Astrocyte of the spinal cord (primary cell): ENCODE data around the gene PBX1.

Source experiments
- DNase-seq: peaks from one replicate; pipeline ENCODE4 v3.0.0; 2011; ENCODE audit warnings: low read depth, low spot score
- H3K4me3 ChIP-seq: 2 replicates; pipeline ENCODE4 v1.5.1; 2011; ENCODE audit warnings: low read depth, mild to moderate bottlenecking, low read length, moderate library complexity
- CTCF ChIP-seq: IDR thresholded peaks from 2 replicates; pipeline ENCODE4 v1.5.1; 2012; ENCODE audit warnings: low read depth, mild to moderate bottlenecking, low read length, inconsistent platforms
- in situ Hi-C: cut with HindIII; loops from 2 replicates; pipeline ENCODE4 v1.10.0; 2017; ENCODE audit warnings: low sequenced_read_pairs

The PBX1 gene

DNA sequence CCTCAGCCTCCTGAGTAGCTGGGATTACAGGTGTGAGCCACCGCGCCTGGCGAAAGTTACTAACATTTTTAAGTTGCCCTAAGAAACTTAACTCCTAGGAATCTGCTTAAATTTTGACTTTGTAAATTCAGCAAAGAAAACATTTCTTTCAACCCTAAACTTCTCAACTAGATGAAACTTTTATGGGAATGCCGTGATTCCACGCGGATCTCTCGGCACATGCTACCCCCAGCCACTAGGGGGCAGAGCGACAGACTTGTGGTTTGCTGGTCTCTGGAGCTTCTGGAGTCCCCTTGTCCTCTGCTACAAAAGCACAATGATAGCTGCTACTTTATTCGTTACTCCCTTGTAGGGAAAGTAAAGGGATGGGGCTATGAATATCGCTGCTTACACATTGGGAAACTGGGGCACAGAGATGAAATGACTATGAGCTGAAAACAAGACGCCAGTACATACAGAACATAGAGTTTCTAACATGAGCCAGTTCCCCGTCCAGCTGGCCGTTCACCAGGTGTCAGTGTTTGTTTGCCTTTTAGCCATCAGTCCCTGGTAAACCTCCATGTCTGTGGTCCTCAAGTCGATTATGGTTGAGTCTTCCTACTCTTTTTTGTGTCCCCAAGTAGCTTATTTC is 114.7 kb downstream of the PBX1 start:
- no peak for DNase-seq
- no peak overlapping the region for H3K4me3 ChIP-seq
- in situ Hi-C loops: no loop called here
- peak; percentile 64 for TF ChIP-seq CTCF

DNA sequence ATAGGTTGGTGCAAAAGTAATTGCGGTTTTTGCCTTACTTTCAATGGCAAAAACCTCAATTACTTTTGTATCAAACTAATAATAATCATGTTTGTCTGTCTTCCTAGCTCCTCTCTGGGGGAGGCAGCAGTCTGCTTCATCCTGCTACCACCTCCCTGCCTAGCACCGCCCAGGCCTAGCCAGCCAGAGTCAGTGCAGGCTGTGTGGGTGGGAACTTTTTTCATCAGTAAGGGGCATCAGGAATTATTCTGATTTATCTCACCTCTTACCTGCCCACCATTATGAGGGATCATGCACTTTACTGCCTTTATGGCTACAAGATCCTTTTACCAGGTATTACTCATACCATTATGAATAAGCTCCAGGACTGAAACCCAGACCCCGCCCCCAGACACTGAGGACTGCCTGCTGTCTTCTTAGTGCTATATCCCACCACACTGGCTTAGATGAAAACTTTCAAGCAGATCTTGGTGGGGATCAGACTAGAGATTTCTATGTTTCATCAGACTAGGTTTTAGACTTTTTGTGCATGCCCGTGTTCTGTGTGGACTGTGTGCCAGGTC is 116.4 kb downstream of the PBX1 start:
- TF ChIP-seq CTCF: no peak
- in situ Hi-C loops: no loop called here
- DNase-seq: no peak
- H3K4me3 ChIP-seq: no peak overlapping the region

DNA sequence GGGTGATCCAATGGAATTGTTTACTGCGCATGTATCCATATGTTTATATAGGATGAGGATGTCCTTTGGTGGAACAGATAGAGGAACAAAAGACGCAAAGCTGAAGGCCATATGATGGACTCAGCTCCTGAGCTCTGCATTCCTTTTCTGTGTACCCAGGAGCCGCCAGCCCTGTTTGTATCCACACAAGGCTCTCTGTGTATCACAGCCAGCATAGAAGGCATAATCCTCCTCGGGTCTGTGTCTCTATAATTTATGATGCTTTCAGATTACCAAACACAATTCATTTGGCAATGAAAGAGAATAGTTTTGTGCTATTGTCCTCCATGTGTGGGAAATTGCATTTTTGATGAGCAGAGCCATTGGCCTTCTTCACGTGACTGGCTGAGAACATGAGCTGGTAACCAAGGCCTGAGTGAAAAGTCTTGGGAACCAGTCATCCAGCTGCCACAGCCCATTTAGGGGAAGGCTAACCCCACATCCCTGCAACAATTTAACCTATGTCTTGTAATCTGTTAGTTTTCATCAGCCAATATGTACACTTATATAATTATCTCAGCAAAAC is 119.2 kb downstream of the PBX1 start:
- no peak overlapping the region for H3K4me3 ChIP-seq
- in situ Hi-C loops: no loop called here
- TF ChIP-seq CTCF: no peak
- DNase-seq: no peak

GRCh38 chr1:164682570-164682969 is 123.6 kb downstream of the PBX1 start:
- DNase-seq: no peak
- TF ChIP-seq CTCF: no peak
- in situ Hi-C loops: no loop called here

GRCh38 chr1:164683235-164683634 is 124.3 kb downstream of the PBX1 start:
- H3K4me3 ChIP-seq: no peak overlapping the region
- in situ Hi-C loops: no loop called here
- TF ChIP-seq CTCF: no peak
- DNase-seq: no peak

More at GRCh38 chr1:164682570-164682969, 123.6 kb downstream of the PBX1 start:
- H3K4me3 ChIP-seq: no peak overlapping the region

DNA sequence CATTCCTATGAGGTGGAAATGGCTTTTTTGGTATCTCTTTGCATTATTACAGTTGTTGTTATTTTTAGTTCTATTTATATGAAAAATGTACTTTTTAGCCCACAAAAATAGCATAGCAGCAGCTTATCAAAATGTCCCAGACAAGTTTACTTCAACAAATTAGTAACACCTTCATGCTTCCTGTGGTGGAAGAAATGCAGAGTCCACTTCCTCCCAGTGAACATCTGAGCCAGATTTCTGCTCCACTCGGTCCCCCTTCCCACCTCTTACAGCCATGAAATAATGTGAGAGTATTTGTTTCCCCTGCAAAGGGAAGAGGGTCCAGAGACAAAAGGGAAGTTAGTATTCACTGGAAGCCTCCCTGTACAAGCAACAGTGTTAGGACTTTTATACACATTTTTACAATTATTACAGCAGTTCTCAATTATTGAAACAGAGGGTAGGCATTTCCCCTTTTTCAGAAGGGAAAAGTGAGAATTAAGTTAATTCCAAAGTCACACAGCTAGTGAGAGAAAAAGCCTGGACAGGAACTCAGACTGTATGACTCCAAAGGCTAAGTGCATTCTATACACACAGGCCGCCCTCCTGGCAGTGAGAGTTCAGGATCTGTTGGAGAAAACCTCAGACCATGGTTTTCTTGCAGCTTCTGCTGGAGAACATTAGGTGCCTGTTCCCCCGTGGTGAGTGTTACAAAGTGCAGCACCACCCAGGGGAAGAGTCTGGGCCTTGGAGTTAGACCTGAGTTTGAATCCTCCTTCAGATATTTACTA is 126.5 kb downstream of the PBX1 start:
- H3K4me3 ChIP-seq: no peak overlapping the region
- no peak for DNase-seq
- in situ Hi-C loops: no loop called here
- TF ChIP-seq CTCF: no peak
